HEK293T (cell line): ENCODE data around the gene CTIF.

Experiments
- ELF4 ChIP-seq: fragments of 450-650 bp; IDR thresholded peaks from 2 replicates; pipeline ENCODE4 v1.6.1; 2017; ENCODE audit warnings: antibody characterized with exemption
- FOXA1 ChIP-seq: fragments of 450-650 bp; IDR thresholded peaks from 2 replicates; pipeline ENCODE4 v1.6.1; 2016; ENCODE audit warnings: mild to moderate bottlenecking
- FOXM1 ChIP-seq: fragments of 450-650 bp; IDR thresholded peaks from 2 replicates; pipeline ENCODE4 v1.6.1; 2017; ENCODE audit warnings: mild to moderate bottlenecking, borderline replicate concordance
- LEF1 ChIP-seq: fragments of 450-650 bp; IDR thresholded peaks from 2 replicates; pipeline ENCODE4 v1.6.1; 2017; ENCODE audit warnings: mild to moderate bottlenecking, borderline replicate concordance
- SP1 ChIP-seq: fragments of 450-650 bp; IDR thresholded peaks from 2 replicates; pipeline ENCODE4 v1.6.1; 2017
- TARDBP ChIP-seq: fragments of 450-650 bp; IDR thresholded peaks from 2 replicates; pipeline ENCODE4 v1.6.1; 2016

- no peak for TF ChIP-seq ELF4
- TF ChIP-seq FOXM1 = no peak
- no peak for TF ChIP-seq FOXA1
- no peak for TF ChIP-seq SP1
- no peak for TF ChIP-seq LEF1
- TF ChIP-seq TARDBP = no peak
Measured at GRCh38 chr18:48804856-48805610, 266.2 kb downstream of the CTIF start.
